H1 (cell line): ENCODE results near the gene GPNMB. TPM values are rescaled to one million over a fixed set of nuclear protein-coding genes. Genes with fewer than 3 reads are reported as not detected.

Experiments used
- CTCF ChIA-PET: fragments of 300-600 bp; sonication (Branson Sonifier 250); formaldehyde crosslinking; loops from one replicate; lab custom pipeline; 2021; ENCODE audit not compliant: partially characterized antibody; lab: Charles Lee
- POLR2A ChIA-PET: fragments of 300-600 bp; sonication (Branson Sonifier 250); formaldehyde crosslinking; loops from one replicate; lab custom pipeline; 2021; ENCODE audit warnings: inconsistent platforms; ENCODE audit not compliant: partially characterized antibody; lab: Charles Lee
- DNase-seq, 2 experiments: peaks; one replicate each; pipeline versions ENCODE4 v3.0.0 to v3.0.0-alpha.2; 2010 to 2022; ENCODE audit warnings: low spot score in 2 of 2, low read depth in 1 of 2, mixed read lengths in 1 of 2
- FAIRE-seq: peaks from 2 replicates; lab custom pipeline; 2011; peaks lifted over from hg19 to GRCh38; lab: Jason Lieb, UNC
- H2AFZ ChIP-seq: 2 replicates; pipeline ENCODE4 v1.8.1; 2012; ENCODE audit warnings: low read length, inconsistent platforms
- H2AK5ac ChIP-seq: 2 replicates; pipeline ENCODE4 v1.6.1; 2013; ENCODE audit warnings: low read depth, low read length
- H2BK120ac ChIP-seq: replicated peaks from 2 replicates; pipeline ENCODE3; 2013; ENCODE audit warnings: low read depth, low read length, inconsistent platforms
- H2BK12ac ChIP-seq: 2 replicates; pipeline ENCODE4 v1.6.1; 2013; ENCODE audit warnings: low read depth, low read length
- H2BK15ac ChIP-seq: 2 replicates; pipeline ENCODE4 v1.6.1; 2013; ENCODE audit warnings: low read length
- H2BK20ac ChIP-seq: 2 replicates; pipeline ENCODE4 v1.6.1; 2013; ENCODE audit warnings: low read length
- H2BK5ac ChIP-seq: 2 replicates; pipeline ENCODE4 v1.6.1; 2013; ENCODE audit warnings: low read depth, low read length
- H3K14ac ChIP-seq: 2 replicates; pipeline ENCODE4 v1.6.1; 2013; ENCODE audit warnings: inconsistent platforms; ENCODE audit not compliant: insufficient read length
- H3K18ac ChIP-seq: 2 replicates; pipeline ENCODE4 v1.6.1; 2013; ENCODE audit warnings: low read length; ENCODE audit errors: extremely low read depth
- H3K23ac ChIP-seq: 2 replicates; pipeline ENCODE4 v1.6.1; 2013; ENCODE audit warnings: inconsistent platforms; ENCODE audit not compliant: insufficient read length
- H3K23me2 ChIP-seq: 2 replicates; pipeline ENCODE4 v1.6.1; 2013; ENCODE audit warnings: low read depth, low read length
- H3K27ac ChIP-seq: 2 replicates; pipeline ENCODE4 v1.6.1; 2011; ENCODE audit warnings: low read depth, low read length, inconsistent platforms
- H3K27me3 ChIP-seq, 4 experiments: replicated peaks in 1 of 4; 1 replicate in 1 of 4; 2 replicates in 3 of 4; pipeline versions ENCODE4 v1.6.1 to v1.8.1; 2011 to 2013; ENCODE audit warnings: low read length in 3 of 4, mild to moderate bottlenecking in 3 of 4, inconsistent platforms in 2 of 4, mixed read lengths in 2 of 4, moderate library complexity in 1 of 4; ENCODE audit not compliant: control insufficient read depth in 3 of 4, insufficient read depth in 3 of 4; ENCODE audit errors: extremely low read depth in 1 of 4
- H3K36me3 ChIP-seq, 4 experiments: 2 replicates each; pipeline versions ENCODE4 v1.6.1 to v1.8.1; 2011 to 2013; ENCODE audit warnings: mild to moderate bottlenecking in 4 of 4, low read length in 3 of 4, moderate library complexity in 2 of 4, control low read depth in 1 of 4, inconsistent platforms in 1 of 4; ENCODE audit not compliant: insufficient read depth in 4 of 4, control insufficient read depth in 2 of 4
- H3K4ac ChIP-seq: replicated peaks from 2 replicates; pipeline ENCODE3; 2013; ENCODE audit warnings: low read length, low read depth, mixed read lengths, inconsistent platforms; ENCODE audit not compliant: insufficient read length
- H3K4me1 ChIP-seq, 4 experiments: replicated peaks in 1 of 4; 1 replicate in 1 of 4; 2 replicates in 3 of 4; pipeline versions ENCODE4 v1.6.1 to v1.8.1; 2011 to 2013; ENCODE audit warnings: low read length in 3 of 4, inconsistent platforms in 2 of 4, mixed read lengths in 1 of 4; ENCODE audit not compliant: insufficient read depth in 4 of 4, control insufficient read depth in 3 of 4
- H3K4me2 ChIP-seq, 2 experiments: 2 replicates each; pipeline versions ENCODE4 v1.6.1 to v1.8.1; 2011 to 2013; ENCODE audit warnings: low read depth in 2 of 2, low read length in 2 of 2, control low read depth in 1 of 2, inconsistent platforms in 1 of 2, mild to moderate bottlenecking in 1 of 2; ENCODE audit not compliant: insufficient read depth in 1 of 2
- H3K4me3 ChIP-seq, 4 experiments: fragments of 200-600, 300-600 bp in 1 of 4; sonication (generic), shearing (Covaris generic), sonication (Bioruptor Twin) in 1 of 4; 2 replicates each; pipeline versions ENCODE4 v1.5.1 to v1.8.1; 2011 to 2016; ENCODE audit warnings: low read length in 4 of 4, low read depth in 3 of 4, control low read depth in 2 of 4, inconsistent platforms in 2 of 4, mild to moderate bottlenecking in 2 of 4, mixed read lengths in 1 of 4, moderate library complexity in 1 of 4; ENCODE audit not compliant: insufficient read depth in 2 of 4; ENCODE audit errors: extremely low read depth in 1 of 4
- H3K56ac ChIP-seq: replicated peaks from 2 replicates; pipeline ENCODE3; 2013; ENCODE audit warnings: low read depth, mild to moderate bottlenecking, mixed read lengths, low read length, inconsistent platforms; ENCODE audit not compliant: insufficient read length
- H3K79me1 ChIP-seq: 2 replicates; pipeline ENCODE4 v1.6.1; 2013; ENCODE audit warnings: low read depth, low read length, control low read depth
- H3K79me2 ChIP-seq, 2 experiments: 2 replicates each; pipeline versions ENCODE4 v1.6.1 to v1.8.1; 2012 to 2013; ENCODE audit warnings: low read length in 2 of 2, mild to moderate bottlenecking in 2 of 2, inconsistent platforms in 1 of 2; ENCODE audit not compliant: insufficient read depth in 2 of 2, control insufficient read depth in 1 of 2
- H3K9ac ChIP-seq, 4 experiments: replicated peaks in 1 of 4; 1 replicate in 1 of 4; 2 replicates in 3 of 4; pipeline versions ENCODE4 v1.6.1 to v1.8.1; 2011 to 2013; ENCODE audit warnings: low read depth in 3 of 4, low read length in 3 of 4, control low read depth in 2 of 4, mild to moderate bottlenecking in 2 of 4, moderate library complexity in 2 of 4, inconsistent platforms in 1 of 4; ENCODE audit errors: extremely low read depth in 1 of 4
- H3K9me3 ChIP-seq, 2 experiments: 2 replicates each; pipeline versions ENCODE4 v1.6.1 to v1.8.1; 2012 to 2013; ENCODE audit warnings: mild to moderate bottlenecking in 2 of 2, moderate library complexity in 2 of 2, control low read depth in 1 of 2, inconsistent platforms in 1 of 2, low read depth in 1 of 2, low read length in 1 of 2, mixed read lengths in 1 of 2; ENCODE audit not compliant: insufficient read depth in 2 of 2
- H4K20me1 ChIP-seq, 2 experiments: replicated peaks in 1 of 2; 2 replicates each; pipeline versions ENCODE3 to v1.8.1; 2011 to 2013; ENCODE audit warnings: inconsistent platforms in 2 of 2, low read length in 2 of 2, mild to moderate bottlenecking in 1 of 2; ENCODE audit not compliant: insufficient read depth in 2 of 2, control insufficient read depth in 1 of 2
- H4K5ac ChIP-seq: 2 replicates; pipeline ENCODE4 v1.6.1; 2013; ENCODE audit warnings: low read length, low read depth, mixed read lengths, inconsistent platforms; ENCODE audit not compliant: insufficient read length
- H4K8ac ChIP-seq: 2 replicates; pipeline ENCODE4 v1.8.0; 2013; ENCODE audit warnings: mild to moderate bottlenecking, moderate library complexity, low read length, inconsistent platforms; ENCODE audit not compliant: insufficient read depth; ENCODE audit errors: extremely low read depth
- H4K91ac ChIP-seq: replicated peaks from 2 replicates; pipeline ENCODE3; 2013; ENCODE audit warnings: low read length, mixed read lengths, inconsistent platforms; ENCODE audit not compliant: insufficient read length
- CTBP2 ChIP-seq: IDR thresholded peaks from 2 replicates; pipeline ENCODE4 v1.7.0; 2011; ENCODE audit warnings: borderline replicate concordance, mild to moderate bottlenecking, moderate library complexity, mixed read lengths, low read length; ENCODE audit not compliant: insufficient read depth, insufficient read length
- KDM4A ChIP-seq: IDR thresholded peaks from one replicate; pipeline ENCODE4 v1.7.1; 2012; ENCODE audit warnings: low read depth, mild to moderate bottlenecking, moderate library complexity, low read length, inconsistent platforms; ENCODE audit not compliant: severe bottlenecking
- RFX5 ChIP-seq: IDR thresholded peaks from 2 replicates; pipeline ENCODE4 v1.6.1; 2011; ENCODE audit warnings: low read depth, low read length, improper control_type of control experiment, borderline replicate concordance
- SIN3A ChIP-seq, 2 experiments: IDR thresholded peaks in 1 of 2; conservative IDR thresholded peaks in 1 of 2; 2 replicates each; pipeline ENCODE4 v1.6.1; 2011 to 2012; ENCODE audit warnings: low read length in 2 of 2, improper control_type of control experiment in 1 of 2, low read depth in 1 of 2, mild to moderate bottlenecking in 1 of 2
- SP2 ChIP-seq: IDR thresholded peaks from 2 replicates; pipeline ENCODE4 v1.6.1; 2012; ENCODE audit warnings: mild to moderate bottlenecking, low read length, inconsistent platforms
- SP4 ChIP-seq: IDR thresholded peaks from 2 replicates; pipeline ENCODE4 v1.6.1; 2012; ENCODE audit warnings: low read length, inconsistent platforms
- WGBS, 2 experiments: shearing (Covaris generic) in 1 of 2; methylation state at CpG; one replicate each; pipeline versions ENCODE4 v1.1.6 to v1.1.7; 2013 to 2015; ENCODE audit warnings: low lambda C conversion rate in 2 of 2, mixed read lengths in 2 of 2, inconsistent platforms in 1 of 2, low coverage in 1 of 2, missing lambda C conversion rate in 1 of 2; ENCODE audit not compliant: insufficient replicate concordance in 2 of 2, insufficient coverage in 1 of 2, insufficient read length in 1 of 2; ENCODE audit errors: extremely low coverage in 1 of 2, missing lambda C conversion rate in 1 of 2; 5-methylcytosine and 5-hydroxymethylcytosine counted together
- polyA plus RNA-seq, 7 experiments: library from polyadenylated mRNA; depleted of rRNA in 3 of 7; stranded (reverse) in 5 of 7; unstranded in 2 of 7; fragments of >200 nt in 5 of 7; fragments of 200-250 nt in 2 of 7; gene quantifications; 1 replicate in 5 of 7; 2 replicates in 1 of 7; 4 replicates in 1 of 7; pipeline versions ENCODE4 v1.2.1 to v1.2.3, GENCODE V29; 2011 to 2013; ENCODE audit warnings: missing spikeins in 2 of 7, mixed read lengths in 2 of 7
- total RNA-seq: library from RNA; stranded (reverse); fragmentation: NEBNext Ultra II Directional; extraction: Animal tissue kit (Norgen Biotek cat#: 25700); gene quantifications from 2 replicates; pipeline ENCODE4 v1.2.1, GENCODE V29; 2021

GPNMB gene
- total and polyA plus RNA-seq, 2 of the 8 experiments (the other 6 are each of a cell fraction or from before 2014, with no cell fraction given), result 1.1 to 1.4 TPM

GRCh38 chr7:23266918-23267317, 20.3 kb downstream of the GPNMB start:
- no peak for FAIRE-seq

More at GRCh38 chr7:23266918-23267317, 20.3 kb downstream of the GPNMB start:
- H3K79me2 ChIP-seq, result no peaks in the 10 kb centered on the region
- WGBS, 2 experiments, result 96% methylated on average over 2 of the region's 2 CpGs; no CpG with 5 or more reads in 1 of the 2 experiments
- H2BK120ac ChIP-seq, result no peak overlapping the region
- CTCF ChIA-PET, result interaction anchor here (0.6 to 17.4 kb wide), 3 partner anchors 7 to 356 kb away, joined by 3 to 241 read pairs (median 241); no protein-coding TSS in a partner anchor
- H3K4me1 ChIP-seq, result no peaks in the 10 kb centered on the region; a peak in 1 of 7 replicates
- H2AFZ ChIP-seq, result no peak overlapping the region
- no peaks in the 10 kb centered on the region for H3K23me2 ChIP-seq
- no peak overlapping the region for H4K91ac ChIP-seq
- H4K5ac ChIP-seq, result no peak overlapping the region
- no peak overlapping the region for H4K8ac ChIP-seq
- no peaks in the 10 kb centered on the region for H3K79me1 ChIP-seq
- H3K56ac ChIP-seq, result no peak overlapping the region
- no peak overlapping the region for H3K27ac ChIP-seq
- H3K4me2 ChIP-seq, result no peak overlapping the region
- H4K20me1 ChIP-seq, result no peaks in the 10 kb centered on the region
- no peaks in the 10 kb centered on the region for H3K27me3 ChIP-seq
- TF ChIP-seq SP4 (no peak), SIN3A (conservative IDR thresholded peaks at IDR 0.05 in 1 of 2, IDR thresholded peaks at IDR 0.05 in 1 of 2; ENCODE audit: low read depth in 1 of 2, low read length in 2 of 2) (no peak), CTBP2 (no peak), RFX5 (no peak), KDM4A (no peak), SP2 (no peak)
- no peak overlapping the region for H3K4ac ChIP-seq
- no peak overlapping the region for H2BK20ac ChIP-seq
- H3K14ac ChIP-seq, result no peak overlapping the region
- POLR2A ChIA-PET, result interaction anchor here (0.7 kb wide), 1 partner anchor 37 kb away, joined by 3 read pairs; no protein-coding TSS in a partner anchor
- no peak overlapping the region for H2BK15ac ChIP-seq
- H2BK12ac ChIP-seq, result no peak overlapping the region
- H3K18ac ChIP-seq, result no peak overlapping the region
- H2BK5ac ChIP-seq, result no peak overlapping the region
- no peak for DNase-seq
- H3K36me3 ChIP-seq, result no peaks in the 10 kb centered on the region
- no peaks in the 10 kb centered on the region for H3K9me3 ChIP-seq
- H3K9ac ChIP-seq, result no peak overlapping the region
- no peak overlapping the region for H2AK5ac ChIP-seq
- H3K23ac ChIP-seq, result no peak overlapping the region
- H3K4me3 ChIP-seq, result no peak overlapping the region
